Liver (tissue), 3 donors: ENCODE data around the gene SIK3.

Experiments
- ATF3 ChIP-seq: IDR thresholded peaks from 2 replicates; pipeline ENCODE4 v1.6.1; 2016; ENCODE audit warnings: antibody characterized with exemption
- CTCF ChIP-seq: fragments of 150-350 bp; IDR thresholded peaks from 2 replicates; pipeline ENCODE4 v1.5.1; 2017; ENCODE audit warnings: improper control_type of control experiment, low read depth, low read length; ENCODE audit not compliant: missing input control
- EGR1 ChIP-seq, 2 donors: IDR thresholded peaks; 2 replicates each; pipeline ENCODE4 v1.6.1; 2016 to 2018; ENCODE audit warnings: antibody characterized with exemption in 2 of 2, low read depth in 2 of 2
- GABPA ChIP-seq, 2 donors: IDR thresholded peaks in 1 of 2; conservative IDR thresholded peaks in 1 of 2; 2 replicates each; pipeline ENCODE4 v1.6.1; 2016; ENCODE audit warnings: antibody characterized with exemption in 2 of 2, mild to moderate bottlenecking in 1 of 2, moderate library complexity in 1 of 2
- JUND ChIP-seq, 2 donors: IDR thresholded peaks; 2 replicates each; pipeline ENCODE4 v1.6.1; 2016; ENCODE audit warnings: antibody characterized with exemption in 2 of 2
- MAX ChIP-seq: IDR thresholded peaks from 2 replicates; pipeline ENCODE4 v1.6.1; 2016; ENCODE audit warnings: antibody characterized with exemption
- NR2F2 ChIP-seq: IDR thresholded peaks from 2 replicates; pipeline ENCODE4 v1.6.1; 2016; ENCODE audit warnings: antibody characterized with exemption
- RAD21 ChIP-seq, 2 donors: IDR thresholded peaks; 2 replicates each; pipeline ENCODE4 v1.6.1; 2016; ENCODE audit warnings: antibody characterized with exemption in 2 of 2, mild to moderate bottlenecking in 2 of 2
- REST ChIP-seq: IDR thresholded peaks from 2 replicates; pipeline ENCODE4 v1.6.1; 2016; ENCODE audit warnings: antibody characterized with exemption, mild to moderate bottlenecking
- RXRA ChIP-seq, 2 donors: IDR thresholded peaks; 2 replicates each; pipeline ENCODE4 v1.6.1; 2017 to 2018; ENCODE audit warnings: antibody characterized with exemption in 2 of 2, mild to moderate bottlenecking in 1 of 2
- SP1 ChIP-seq: IDR thresholded peaks from 2 replicates; pipeline ENCODE4 v1.6.1; 2018; ENCODE audit warnings: antibody characterized with exemption, mild to moderate bottlenecking
- TAF1 ChIP-seq: conservative IDR thresholded peaks from 2 replicates; pipeline ENCODE4 v1.6.1; 2016; ENCODE audit warnings: antibody characterized with exemption, mild to moderate bottlenecking
- YY1 ChIP-seq: IDR thresholded peaks from 2 replicates; pipeline ENCODE4 v1.6.1; 2016; ENCODE audit warnings: antibody characterized with exemption, mild to moderate bottlenecking
- ZBTB33 ChIP-seq: IDR thresholded peaks from 2 replicates; pipeline ENCODE4 v1.6.1; 2016; ENCODE audit warnings: antibody characterized with exemption
- donor health status: healthy.
- donor health status: healthy.

- TF ChIP-seq GABPA (IDR thresholded peaks at IDR 0.05 in 1 of 2, conservative IDR thresholded peaks at IDR 0.05 in 1 of 2) (no peak), RAD21 (IDR thresholded peaks at IDR 0.05) (no peak), CTCF (no peak), MAX (no peak), TAF1 (no peak), REST (no peak), SP1 (no peak), ATF3 (no peak), JUND (IDR thresholded peaks at IDR 0.05) (no peak), YY1 (no peak), EGR1 (IDR thresholded peaks at IDR 0.05; ENCODE audit: low read depth in 2 of 2) (no peak), NR2F2 (no peak), ZBTB33 (no peak), RXRA (IDR thresholded peaks at IDR 0.05) (no peak)
Measured at GRCh38 chr11:116953530-116954285, 144.5 kb downstream of the SIK3 start.
